Neural crest cell (in vitro differentiated cells): Measurements from ENCODE around the gene CCDC9B. TPM values are rescaled to one million over a fixed set of nuclear protein-coding genes. Genes with fewer than 3 reads are reported as not detected.

Experiments
- DNase-seq: peaks from one replicate; pipeline ENCODE4 v3.0.0; 2021; ENCODE audit warnings: low read depth, mixed read lengths, low spot score
- H3K27ac Mint-ChIP-seq: one replicate; pipeline ENCODE4 v1.8.0; 2021; ENCODE audit warnings: mild to moderate bottlenecking, mixed read lengths; ENCODE audit not compliant: unreplicated experiment
- H3K27me3 Mint-ChIP-seq: 2 replicates; pipeline ENCODE4 v1.8.0; 2021; ENCODE audit warnings: low read depth, mild to moderate bottlenecking, mixed read lengths
- H3K36me3 Mint-ChIP-seq: 2 replicates; pipeline ENCODE4 v1.8.0; 2021; ENCODE audit warnings: low read depth, mild to moderate bottlenecking, mixed read lengths
- H3K4me1 Mint-ChIP-seq: 2 replicates; pipeline ENCODE4 v1.8.0; 2021; ENCODE audit warnings: mixed read lengths
- H3K4me3 Mint-ChIP-seq: one replicate; pipeline ENCODE4 v1.8.0; 2021; ENCODE audit warnings: mild to moderate bottlenecking, mixed read lengths
- H3K9me3 Mint-ChIP-seq: 2 replicates; pipeline ENCODE4 v1.8.0; 2021; ENCODE audit warnings: mixed read lengths
- CTCF ChIP-seq: fragments of 200-600 bp; sonication (generic); conservative IDR thresholded peaks from 2 replicates; pipeline ENCODE4 v1.5.0; 2021; ENCODE audit warnings: antibody characterized with exemption, mild to moderate bottlenecking
- total RNA-seq: library from RNA; stranded (reverse); gene quantifications from 2 replicates; pipeline ENCODE4 v1.2.1, GENCODE V29; 2021

The CCDC9B gene
- total RNA-seq, 1 donor from 2014 or later: 0.33 TPM

DNA sequence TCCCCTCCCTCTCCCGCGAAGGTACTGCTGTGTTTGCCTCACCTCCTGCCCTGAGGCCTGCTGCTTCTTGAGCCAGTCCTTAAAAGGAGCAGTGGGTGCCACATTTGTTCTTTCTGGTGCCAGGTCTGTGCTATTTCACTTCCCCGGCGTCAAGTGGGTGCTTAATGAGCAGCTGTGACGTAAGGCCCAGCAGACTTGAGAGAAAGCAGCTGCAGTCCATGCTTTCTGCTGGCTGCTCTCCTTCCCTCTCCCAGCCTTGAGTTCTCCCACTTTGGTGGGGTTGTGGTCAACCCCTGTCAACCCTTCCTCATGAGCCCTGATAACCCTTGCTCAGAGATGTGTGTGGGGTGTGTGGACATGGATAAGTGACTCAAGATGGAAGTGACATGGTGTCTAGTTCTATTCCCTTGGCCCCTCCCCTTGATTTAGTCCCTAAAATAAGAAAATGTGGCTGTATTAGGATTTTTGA lies 10.3 kb downstream of the CCDC9B start:
- Mint-ChIP-seq H3K27me3 (no peaks in the 10 kb centered on the region), H3K9me3 (no peaks in the 10 kb centered on the region), H3K36me3 (no peaks in the 10 kb centered on the region), H3K4me1 (peaks cover 55% of the 10 kb centered on the region), H3K4me3 (no peak overlapping the region), H3K27ac (peak overlapping the region; percentile 48)
- DNase-seq: no peak
- TF ChIP-seq CTCF: no peak

DNA sequence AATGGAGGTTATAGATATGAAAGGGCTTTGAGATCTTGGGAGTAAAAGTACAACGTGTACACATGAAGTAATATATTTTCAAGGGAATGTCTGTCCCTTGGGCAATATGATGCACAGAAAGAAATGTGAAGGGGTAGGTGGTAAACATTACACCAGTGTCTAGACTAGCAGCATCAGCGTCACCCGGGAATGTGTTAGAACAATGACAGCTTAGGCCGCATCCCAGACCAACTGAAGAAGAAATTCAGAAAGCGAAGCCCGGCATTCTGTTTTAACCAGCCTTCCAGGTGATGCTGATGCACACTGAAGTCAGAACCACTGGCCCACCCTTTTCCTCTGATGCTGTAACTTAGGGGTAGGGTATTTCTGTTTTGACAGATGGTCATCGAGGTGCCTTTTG lies 10.9 kb downstream of the CCDC9B start:
- Mint-ChIP-seq H3K4me3 (no peak overlapping the region), H3K4me1 (peaks cover 61% of the 10 kb centered on the region), H3K36me3 (no peaks in the 10 kb centered on the region), H3K9me3 (no peaks in the 10 kb centered on the region), H3K27me3 (peaks cover 3% of the 10 kb centered on the region), H3K27ac (no peak overlapping the region)
- DNase-seq: no peak
- no peak for TF ChIP-seq CTCF

GRCh38 chr15:40328751-40329150 lies 12.0 kb downstream of the CCDC9B start:
- Mint-ChIP-seq H3K36me3 (no peaks in the 10 kb centered on the region), H3K27me3 (peaks cover 3% of the 10 kb centered on the region), H3K4me1 (peaks cover 58% of the 10 kb centered on the region), H3K4me3 (peak overlapping the region; percentile 17), H3K9me3 (no peaks in the 10 kb centered on the region), H3K27ac (no peak overlapping the region)
- DNase-seq: no peak
- no peak for TF ChIP-seq CTCF

DNA sequence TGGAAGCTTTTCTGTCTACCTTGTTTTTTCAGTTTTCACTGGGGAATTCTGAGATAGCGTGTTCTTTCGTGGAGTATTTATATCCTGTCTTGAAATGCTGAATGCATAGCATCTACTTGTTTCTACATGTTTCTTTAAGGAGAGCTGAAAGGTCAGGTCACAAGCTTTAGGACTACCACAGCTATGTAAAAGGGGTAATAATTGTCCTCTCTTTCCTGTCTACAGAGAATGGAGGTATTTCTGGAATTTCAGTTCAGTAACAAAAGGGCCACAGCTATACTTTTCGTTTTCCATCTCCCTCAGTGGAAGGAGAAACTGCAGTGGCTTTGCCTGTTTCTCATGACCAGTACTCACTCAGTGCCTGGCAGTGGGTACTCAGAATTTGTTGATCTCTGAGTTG lies 12.6 kb downstream of the CCDC9B start:
- no peak for DNase-seq
- Mint-ChIP-seq H3K4me3 (peak overlapping the region; percentile 88), H3K36me3 (no peaks in the 10 kb centered on the region), H3K9me3 (no peaks in the 10 kb centered on the region), H3K27me3 (peaks cover 5% of the 10 kb centered on the region), H3K27ac (no peak overlapping the region), H3K4me1 (peaks cover 59% of the 10 kb centered on the region)
- no peak for TF ChIP-seq CTCF

DNA sequence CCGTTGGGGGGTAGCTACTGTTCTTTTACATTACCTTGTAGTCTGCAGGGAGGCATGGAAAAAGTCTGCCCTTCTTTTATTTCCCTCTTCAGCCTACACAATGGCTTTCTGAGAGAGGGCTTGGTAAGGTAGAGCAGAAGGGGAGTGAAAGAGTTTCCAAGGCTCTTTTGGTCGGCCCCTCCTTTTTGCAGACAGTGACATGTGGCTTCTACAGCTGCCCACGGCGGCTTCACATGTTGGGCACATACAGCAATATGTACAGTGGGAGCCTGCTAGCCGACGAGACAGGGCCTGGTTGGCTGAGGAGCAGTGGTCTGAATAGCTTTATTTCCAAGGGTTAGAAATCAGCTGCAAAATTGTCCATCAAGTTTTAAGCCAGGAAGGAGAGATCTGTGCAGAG lies 13.3 kb downstream of the CCDC9B start:
- Mint-ChIP-seq H3K27ac (no peak overlapping the region), H3K4me3 (peak overlapping the region; percentile 88), H3K27me3 (peaks cover 10% of the 10 kb centered on the region), H3K9me3 (no peaks in the 10 kb centered on the region), H3K36me3 (no peaks in the 10 kb centered on the region), H3K4me1 (peaks cover 61% of the 10 kb centered on the region)
- no peak for DNase-seq
- TF ChIP-seq CTCF: no peak

DNA sequence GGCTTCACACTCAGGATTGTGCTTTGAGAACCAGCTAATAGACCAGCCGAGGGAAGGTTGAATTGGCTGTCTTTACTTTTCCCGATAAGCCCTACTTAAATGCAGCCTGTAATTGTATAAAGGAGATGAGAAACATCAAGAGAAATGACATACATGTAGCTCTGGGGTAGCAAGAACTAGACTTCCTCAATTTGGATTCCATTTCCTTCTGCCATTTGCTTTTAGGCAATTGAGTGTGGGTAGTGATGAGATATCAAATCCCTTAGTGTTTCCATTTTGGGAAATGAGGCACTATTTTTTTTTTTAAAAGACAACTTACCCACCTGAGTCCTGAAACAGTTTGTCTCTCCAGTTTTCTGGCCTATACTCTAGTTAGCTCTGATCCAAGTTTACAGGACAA lies 15.0 kb downstream of the CCDC9B start:
- H3K4me1 Mint-ChIP-seq: peaks cover 65% of the 10 kb centered on the region
- peaks cover 22% of the 10 kb centered on the region for H3K27me3 Mint-ChIP-seq
- no peaks in the 10 kb centered on the region for H3K36me3 Mint-ChIP-seq
- no peak for DNase-seq
- H3K9me3 Mint-ChIP-seq: no peaks in the 10 kb centered on the region
- no peak for TF ChIP-seq CTCF
- H3K27ac Mint-ChIP-seq: no peak overlapping the region
- H3K4me3 Mint-ChIP-seq: peak overlapping the region; percentile 88
